Fibroblast of mammary gland (primary cell): ENCODE measurements around the gene SLFN11.
"Not testable (repeated sequence)": the region's sequence is repeated elsewhere in the genome, so short reads cannot be mapped to it uniquely, and the experiment has no call there.

Experiments used
- DNase-seq: peaks from one replicate; pipeline ENCODE4 v3.0.0-alpha.2; 2010; ENCODE audit warnings: low read depth
- H3K4me3 ChIP-seq: 2 replicates; pipeline ENCODE4 v1.5.1; 2011; ENCODE audit warnings: low read depth, mild to moderate bottlenecking, low read length, moderate library complexity; ENCODE audit not compliant: control insufficient read depth
- TF ChIP-seq, protein P1 (sequence below): conservative IDR thresholded peaks from 2 replicates; pipeline ENCODE4 v1.5.1; 2011; ENCODE audit warnings: low read depth, low read length, inconsistent platforms; ENCODE audit not compliant: control insufficient read depth, insufficient read depth

Gene SLFN11

DNA sequence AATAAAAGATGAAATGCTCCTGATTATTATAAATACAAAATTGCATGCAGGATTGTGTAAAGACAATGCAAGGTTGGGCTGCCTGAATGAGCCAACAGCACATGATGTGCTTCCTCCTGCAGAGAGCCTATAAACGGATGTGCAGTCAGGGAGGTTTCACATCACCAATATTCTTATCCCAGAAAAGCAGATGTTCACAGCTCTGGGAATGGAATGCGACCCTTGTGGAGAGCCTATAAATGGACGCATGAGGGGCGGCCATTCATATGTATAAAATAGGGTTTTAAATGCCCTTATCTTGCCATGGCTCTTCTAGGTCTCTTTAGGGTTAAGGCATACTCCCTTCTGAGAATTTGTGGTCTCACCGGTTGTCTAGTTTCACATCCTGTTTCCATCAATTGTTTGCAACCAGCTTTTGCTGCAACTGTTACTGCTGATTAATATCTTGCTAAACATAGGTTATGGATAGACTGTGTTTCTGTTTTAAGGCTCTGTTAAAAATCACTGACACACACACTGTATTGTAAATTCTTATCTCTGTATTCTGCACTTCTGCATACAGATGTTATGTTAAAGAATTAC lies 31.9 kb downstream of the SLFN11 start:
- no peak overlapping the region for H3K4me3 ChIP-seq
- no peak for DNase-seq
- TF ChIP-seq, protein P1, sequence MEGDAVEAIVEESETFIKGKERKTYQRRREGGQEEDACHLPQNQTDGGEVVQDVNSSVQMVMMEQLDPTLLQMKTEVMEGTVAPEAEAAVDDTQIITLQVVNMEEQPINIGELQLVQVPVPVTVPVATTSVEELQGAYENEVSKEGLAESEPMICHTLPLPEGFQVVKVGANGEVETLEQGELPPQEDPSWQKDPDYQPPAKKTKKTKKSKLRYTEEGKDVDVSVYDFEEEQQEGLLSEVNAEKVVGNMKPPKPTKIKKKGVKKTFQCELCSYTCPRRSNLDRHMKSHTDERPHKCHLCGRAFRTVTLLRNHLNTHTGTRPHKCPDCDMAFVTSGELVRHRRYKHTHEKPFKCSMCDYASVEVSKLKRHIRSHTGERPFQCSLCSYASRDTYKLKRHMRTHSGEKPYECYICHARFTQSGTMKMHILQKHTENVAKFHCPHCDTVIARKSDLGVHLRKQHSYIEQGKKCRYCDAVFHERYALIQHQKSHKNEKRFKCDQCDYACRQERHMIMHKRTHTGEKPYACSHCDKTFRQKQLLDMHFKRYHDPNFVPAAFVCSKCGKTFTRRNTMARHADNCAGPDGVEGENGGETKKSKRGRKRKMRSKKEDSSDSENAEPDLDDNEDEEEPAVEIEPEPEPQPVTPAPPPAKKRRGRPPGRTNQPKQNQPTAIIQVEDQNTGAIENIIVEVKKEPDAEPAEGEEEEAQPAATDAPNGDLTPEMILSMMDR, result no peak

DNA sequence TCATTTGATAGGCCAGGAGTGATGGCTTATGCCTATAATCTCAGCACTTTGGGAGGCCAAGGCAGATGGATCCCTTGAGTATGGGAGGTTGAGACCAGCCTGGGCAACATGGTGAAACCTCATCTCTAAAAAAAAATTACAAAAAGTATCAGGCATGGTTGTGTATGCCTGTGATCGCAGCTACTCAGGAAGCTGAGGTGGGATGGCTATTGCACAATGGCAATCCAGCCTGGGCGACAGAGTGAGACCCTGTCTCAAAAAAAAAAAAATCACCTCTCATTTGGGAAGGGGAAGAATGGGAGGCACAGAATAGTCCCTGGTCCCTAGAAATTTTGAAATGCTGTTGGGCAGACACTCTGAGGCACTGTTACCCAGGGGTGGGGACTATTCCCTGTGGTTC lies 35.2 kb downstream of the SLFN11 start:
- DNase-seq, result no peak
- TF ChIP-seq, protein P1, result no peak

DNA sequence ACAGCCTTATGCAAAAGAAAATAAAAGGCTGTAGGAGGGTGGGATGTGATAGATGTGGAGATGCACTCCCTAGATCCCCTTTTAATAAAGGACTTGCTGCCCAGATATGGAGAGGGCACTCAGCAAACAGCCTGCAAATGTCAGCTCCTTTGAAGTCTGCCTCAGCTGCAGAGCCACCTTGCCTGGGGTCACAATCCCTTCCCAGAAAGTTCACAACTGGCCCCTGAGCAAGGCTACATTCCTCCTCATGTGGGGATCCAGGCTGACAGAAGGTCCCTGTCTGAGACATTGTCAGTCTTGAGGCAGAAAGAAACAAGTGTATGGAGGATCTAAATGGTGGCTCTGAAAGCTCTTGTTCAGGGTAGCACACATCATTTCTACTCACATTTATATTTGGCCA lies 36.1 kb downstream of the SLFN11 start:
- TF ChIP-seq, protein P1, result no peak
- no peak overlapping the region for H3K4me3 ChIP-seq
- DNase-seq, result no peak

More for the DNA sequence above, 35.2 kb downstream of the SLFN11 start:
- H3K4me3 ChIP-seq, result no peak overlapping the region

DNA sequence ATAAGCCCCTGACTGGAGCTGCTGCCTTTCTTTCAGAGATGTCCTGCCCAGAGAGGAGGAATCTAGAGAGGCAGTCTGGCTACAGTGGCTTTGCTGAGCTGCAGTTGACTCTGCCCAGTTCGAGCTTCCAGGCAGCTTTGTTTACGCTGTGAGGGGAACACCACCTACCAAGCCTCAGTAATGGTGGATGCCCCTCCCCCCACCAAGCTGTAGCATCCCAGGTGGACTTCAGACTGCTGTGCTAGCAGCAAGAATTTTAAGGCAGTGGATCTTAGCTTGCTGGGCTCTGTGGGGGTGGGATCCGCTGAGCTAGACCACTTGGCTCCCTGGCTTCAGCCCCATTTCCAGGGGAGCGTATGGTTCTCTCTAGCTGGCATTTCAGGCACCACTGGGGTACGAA lies 39.8 kb downstream of the SLFN11 start:
- H3K4me3 ChIP-seq, DNase-seq: not testable (repeated sequence)

DNA sequence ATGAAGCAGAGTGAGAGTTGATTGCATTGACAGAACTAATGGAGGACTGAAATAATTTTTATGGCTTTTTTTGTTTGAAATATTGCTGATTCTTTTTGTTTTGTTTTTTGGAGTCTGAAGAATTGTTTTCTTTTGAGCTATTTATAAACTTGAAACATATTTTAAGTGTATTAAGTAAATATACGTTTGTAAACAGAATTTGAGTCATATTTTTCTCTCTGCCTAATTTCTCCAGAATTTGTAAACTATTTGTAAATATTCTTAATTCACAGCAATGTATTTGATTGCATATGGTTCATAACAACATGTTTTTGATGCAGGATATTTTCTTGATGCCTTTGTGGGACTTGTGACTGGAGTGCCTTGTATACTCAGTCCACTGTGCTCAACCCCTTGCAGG lies 50.7 kb downstream of the SLFN11 start:
- DNase-seq, result no peak
- no peak overlapping the region for H3K4me3 ChIP-seq
- TF ChIP-seq, protein P1, result no peak

DNA sequence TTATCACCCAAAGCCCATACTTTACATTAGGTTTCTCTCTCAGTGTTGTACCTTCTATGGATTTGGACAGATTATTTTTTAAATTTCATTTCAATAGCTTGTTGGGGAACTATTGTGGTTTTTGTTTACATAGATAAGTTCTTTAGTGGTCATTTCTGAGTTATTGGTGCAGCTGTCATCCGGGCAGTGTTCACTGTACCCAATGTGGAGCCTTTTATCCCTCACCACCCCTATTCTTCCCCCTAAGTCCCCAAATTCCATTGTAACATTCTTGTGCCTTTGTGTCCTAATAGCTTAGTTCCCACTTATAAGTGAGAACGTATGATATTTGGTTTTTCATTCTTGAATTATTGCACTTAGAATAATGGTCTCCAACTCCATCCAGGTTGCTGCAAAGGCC lies 57.5 kb downstream of the SLFN11 start:
- no peak overlapping the region for H3K4me3 ChIP-seq
- TF ChIP-seq, protein P1, result no peak
- DNase-seq, result no peak

DNA sequence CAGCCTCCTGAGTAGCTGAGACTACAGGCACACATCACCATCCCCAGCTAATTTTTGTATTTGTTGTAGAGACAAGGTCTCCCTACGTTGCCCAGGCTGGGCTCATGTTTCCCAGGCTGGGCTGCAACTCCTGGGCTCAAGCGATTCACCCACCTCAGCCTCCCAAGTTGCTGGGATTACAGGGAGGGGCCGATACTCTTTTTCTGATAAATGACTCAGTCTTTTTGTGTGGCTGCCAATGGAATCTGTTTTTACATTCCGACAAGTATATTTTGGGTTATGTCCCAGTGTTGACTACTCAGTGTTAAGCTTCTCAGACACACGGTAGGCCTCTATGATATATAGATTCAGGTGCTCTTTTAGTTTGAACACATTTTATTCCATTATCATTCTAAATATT lies 58.1 kb downstream of the SLFN11 start:
- peak; percentile 95 for DNase-seq

More for the DNA sequence above, 58.1 kb downstream of the SLFN11 start:
- no peak overlapping the region for H3K4me3 ChIP-seq
- TF ChIP-seq, protein P1, result no peak
